HG03457 (cell line): ENCODE data around the gene CELF5.

Source experiments
- ATAC-seq: cut with Tn5 transposase; IDR thresholded peaks from one replicate; pipeline ENCODE4 v1.9.1; 2021; ENCODE audit warnings: moderate number of reproducible peaks; ENCODE audit not compliant: unreplicated experiment

Gene CELF5

DNA sequence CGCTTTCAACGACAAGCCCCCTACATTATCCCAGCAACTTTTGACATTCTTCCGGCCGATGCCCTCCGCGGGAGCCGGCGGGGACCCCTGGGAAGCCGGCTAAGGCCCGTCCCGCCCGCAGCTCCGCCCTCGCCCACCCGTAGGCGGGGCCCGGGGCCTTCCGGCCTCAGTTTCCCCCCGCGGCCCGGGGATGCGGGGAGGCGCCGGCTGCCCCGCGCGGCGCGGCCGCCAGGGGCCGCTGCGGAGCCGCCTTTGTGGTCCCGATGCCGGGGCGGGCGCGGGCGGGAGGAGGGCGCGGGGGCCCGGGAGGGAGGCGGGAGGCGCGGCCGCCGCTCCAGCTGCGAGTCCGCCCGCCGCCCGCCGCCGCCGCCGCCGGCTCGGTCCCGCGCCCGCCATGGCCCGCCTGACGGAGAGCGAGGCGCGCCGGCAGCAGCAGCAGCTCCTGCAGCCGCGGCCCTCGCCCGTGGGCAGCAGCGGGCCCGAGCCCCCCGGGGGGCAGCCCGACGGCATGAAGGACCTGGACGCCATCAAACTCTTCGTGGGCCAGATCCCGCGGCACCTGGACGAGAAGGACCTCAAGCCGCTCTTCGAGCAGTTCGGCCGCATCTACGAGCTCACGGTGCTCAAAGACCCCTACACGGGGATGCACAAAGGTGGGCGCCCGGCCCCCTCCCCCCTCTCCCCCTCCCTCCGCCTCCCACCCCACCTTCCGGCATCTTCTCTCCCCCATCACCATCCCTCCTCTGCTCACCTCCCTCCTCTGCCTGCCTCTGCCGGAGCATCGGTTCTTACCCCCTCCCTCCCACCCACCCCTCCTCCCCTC, at the start of gene CELF5:
TSS of gene CELF5 (plus strand) at position 316 of the 823 bp plus-strand sequence. CDS start at position 395, 79 bp downstream.
- no peak for ATAC-seq

DNA sequence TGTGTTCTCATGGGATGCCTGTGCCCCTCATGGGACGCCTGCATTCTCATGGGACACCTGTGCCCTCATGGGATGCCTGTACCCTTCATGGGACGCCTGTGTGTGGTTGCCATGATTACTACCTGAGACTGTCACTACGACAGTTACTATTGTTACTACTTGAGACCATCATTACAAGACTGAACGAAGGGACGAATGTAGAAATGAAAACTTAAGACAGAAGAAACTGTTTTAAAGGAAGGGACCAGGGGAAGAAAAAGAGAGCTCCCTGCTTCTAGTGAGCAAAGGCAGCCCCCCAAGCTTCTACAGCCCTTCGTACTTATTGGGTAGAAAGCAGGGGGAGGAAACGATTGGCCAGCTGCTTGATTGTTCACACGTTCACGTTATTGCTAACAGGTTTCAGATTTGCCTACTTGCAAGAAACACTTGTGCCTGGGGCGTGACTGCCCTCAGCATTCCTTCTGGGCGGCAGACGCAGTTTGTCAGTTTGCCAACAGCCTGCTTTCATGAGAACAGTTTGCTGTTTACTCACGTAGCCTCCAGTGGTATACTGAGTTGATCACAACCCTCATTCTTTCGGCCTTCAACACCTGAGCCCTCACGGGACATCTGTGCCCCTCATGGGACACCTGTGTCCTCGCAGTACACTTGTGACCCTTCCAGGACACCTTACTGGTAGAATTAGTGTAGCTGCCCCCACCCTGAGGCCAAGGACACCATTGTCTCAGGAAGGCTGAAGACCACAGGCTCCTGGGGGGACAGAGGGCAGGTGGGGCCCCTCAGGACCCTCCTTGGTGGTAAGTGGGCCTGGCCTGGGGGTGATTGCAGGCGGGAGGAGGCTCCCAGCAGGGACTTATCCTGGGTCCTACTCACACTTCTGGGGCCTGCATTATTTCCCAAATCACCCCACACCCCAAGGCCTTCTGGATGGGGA, 48.4 kb upstream of the CELF5 start:
- ATAC-seq: no peak

GRCh38 chr19:3176715-3177501, 47.6 kb upstream of the CELF5 start:
- ATAC-seq: no peak

DNA sequence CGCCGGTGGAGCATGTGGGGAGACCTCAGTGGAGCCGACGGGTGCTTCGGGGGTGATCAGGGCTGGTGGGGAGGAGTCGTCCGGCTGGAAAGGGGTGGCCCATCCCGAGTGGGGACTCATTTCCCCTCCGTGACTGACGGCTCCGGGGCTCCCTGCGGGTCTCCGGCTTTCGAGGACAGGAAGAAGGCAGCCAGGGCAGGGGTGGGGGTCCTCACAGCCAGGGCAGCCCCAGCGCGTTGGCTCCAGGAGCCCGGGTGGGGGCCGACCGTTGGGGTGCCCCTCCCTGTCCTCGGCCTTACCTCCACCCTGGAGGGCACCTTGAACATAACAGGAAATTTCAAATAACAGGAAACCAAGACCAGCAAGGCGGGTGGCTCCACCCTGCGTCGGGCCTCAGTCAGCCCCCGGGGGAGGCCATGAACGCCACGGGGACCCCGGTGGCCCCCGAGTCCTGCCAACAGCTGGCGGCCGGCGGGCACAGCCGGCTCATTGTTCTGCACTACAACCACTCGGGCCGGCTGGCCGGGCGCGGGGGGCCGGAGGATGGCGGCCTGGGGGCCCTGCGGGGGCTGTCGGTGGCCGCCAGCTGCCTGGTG, 46.0 kb upstream of the CELF5 start, which contains the start of gene S1PR4:
TSS of gene S1PR4 (plus strand) at position 393 of the 596 bp plus-strand sequence. CDS start at position 417, 24 bp downstream.
- ATAC-seq: no peak

DNA sequence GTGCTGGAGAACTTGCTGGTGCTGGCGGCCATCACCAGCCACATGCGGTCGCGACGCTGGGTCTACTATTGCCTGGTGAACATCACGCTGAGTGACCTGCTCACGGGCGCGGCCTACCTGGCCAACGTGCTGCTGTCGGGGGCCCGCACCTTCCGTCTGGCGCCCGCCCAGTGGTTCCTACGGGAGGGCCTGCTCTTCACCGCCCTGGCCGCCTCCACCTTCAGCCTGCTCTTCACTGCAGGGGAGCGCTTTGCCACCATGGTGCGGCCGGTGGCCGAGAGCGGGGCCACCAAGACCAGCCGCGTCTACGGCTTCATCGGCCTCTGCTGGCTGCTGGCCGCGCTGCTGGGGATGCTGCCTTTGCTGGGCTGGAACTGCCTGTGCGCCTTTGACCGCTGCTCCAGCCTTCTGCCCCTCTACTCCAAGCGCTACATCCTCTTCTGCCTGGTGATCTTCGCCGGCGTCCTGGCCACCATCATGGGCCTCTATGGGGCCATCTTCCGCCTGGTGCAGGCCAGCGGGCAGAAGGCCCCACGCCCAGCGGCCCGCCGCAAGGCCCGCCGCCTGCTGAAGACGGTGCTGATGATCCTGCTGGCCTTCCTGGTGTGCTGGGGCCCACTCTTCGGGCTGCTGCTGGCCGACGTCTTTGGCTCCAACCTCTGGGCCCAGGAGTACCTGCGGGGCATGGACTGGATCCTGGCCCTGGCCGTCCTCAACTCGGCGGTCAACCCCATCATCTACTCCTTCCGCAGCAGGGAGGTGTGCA, 45.3 kb upstream of the CELF5 start:
- no peak for ATAC-seq

GRCh38 chr19:3179739-3180293, 44.6 kb upstream of the CELF5 start:
- ATAC-seq: no peak

DNA sequence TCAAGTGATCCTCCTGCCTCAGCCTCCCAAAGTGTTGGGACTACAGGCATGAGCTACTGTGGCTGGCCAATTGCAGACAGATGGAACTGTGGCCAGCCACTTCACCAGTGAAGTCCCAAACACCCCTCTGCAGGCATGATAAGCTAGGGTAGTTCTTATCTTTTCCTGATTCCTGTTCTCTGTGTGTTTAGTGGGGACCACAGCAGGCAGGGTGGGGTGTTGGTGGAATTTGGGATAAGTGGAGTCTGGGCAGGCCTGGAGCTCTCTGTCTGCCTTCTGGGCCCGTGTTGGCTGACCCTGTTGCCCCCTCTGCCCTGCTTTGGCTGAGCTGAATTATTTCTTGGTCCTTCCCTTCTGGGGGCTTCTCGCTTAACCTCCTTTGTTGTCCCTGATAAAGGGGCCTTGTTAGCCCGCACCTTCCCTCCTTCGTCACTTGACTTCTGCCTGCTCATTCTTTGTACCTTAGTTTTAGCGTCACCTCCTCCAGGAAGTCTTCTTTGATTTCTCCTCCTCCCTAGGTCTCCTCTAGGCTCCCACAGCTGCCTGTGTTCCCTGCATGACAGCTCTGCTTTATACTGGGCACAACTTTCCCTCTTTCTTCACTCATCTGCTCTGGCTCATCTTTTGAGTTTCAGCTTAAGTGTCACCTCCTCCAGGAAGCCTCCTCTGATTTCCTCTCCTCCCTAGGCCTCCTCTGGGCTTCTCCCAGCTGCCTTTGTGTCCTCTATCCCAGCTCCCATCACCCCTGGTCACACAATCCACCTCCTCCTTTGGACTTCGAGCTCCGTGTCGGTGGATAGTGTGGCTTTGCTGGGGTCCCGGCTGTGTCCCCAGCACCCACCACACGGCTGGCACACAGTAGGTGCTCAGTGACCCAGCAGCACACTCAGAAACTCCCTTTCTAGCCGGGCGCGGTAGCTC, 40.5 kb upstream of the CELF5 start:
- no peak for ATAC-seq

DNA sequence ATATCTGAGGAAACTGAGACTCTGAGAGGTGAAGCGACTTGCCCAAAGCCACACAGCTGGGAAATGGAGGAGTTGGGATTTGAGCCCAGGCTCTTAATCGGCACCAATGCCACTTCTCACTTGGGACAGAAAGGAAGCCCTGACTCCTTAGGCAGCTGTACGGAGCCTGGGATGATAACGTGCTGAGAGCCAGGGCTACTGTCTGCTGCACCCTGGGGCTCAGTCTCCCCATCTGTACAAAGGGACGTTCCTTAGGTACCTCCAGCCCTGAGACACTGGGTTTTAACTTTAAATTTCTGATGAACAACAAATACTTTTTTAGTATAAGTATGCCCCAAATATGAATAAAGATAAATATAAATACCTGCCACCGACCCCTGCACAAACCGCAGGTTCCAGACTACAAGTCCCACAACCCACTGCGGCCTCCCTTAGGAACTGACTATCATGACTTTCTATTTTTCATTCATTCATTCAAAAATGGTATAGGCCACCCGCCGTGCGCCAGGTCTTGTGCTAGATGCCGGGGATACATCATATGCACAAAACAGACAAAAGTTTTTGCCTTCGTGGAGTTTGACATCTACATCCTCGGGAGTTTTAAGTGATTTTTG, 39.5 kb upstream of the CELF5 start:
- peak; percentile 23 for ATAC-seq

GRCh38 chr19:3185461-3186159, 38.9 kb upstream of the CELF5 start, which contains the start of gene NCLN:
Gene NCLN, plus strand, starts transcription at chr19:3185930. Its CDS starts 101 bp downstream, at chr19:3186031.
- peak; percentile 57 for ATAC-seq

- peak; percentile 5 for ATAC-seq
Observed at GRCh38 chr19:3186160-3186688, 38.2 kb upstream of the CELF5 start.

DNA sequence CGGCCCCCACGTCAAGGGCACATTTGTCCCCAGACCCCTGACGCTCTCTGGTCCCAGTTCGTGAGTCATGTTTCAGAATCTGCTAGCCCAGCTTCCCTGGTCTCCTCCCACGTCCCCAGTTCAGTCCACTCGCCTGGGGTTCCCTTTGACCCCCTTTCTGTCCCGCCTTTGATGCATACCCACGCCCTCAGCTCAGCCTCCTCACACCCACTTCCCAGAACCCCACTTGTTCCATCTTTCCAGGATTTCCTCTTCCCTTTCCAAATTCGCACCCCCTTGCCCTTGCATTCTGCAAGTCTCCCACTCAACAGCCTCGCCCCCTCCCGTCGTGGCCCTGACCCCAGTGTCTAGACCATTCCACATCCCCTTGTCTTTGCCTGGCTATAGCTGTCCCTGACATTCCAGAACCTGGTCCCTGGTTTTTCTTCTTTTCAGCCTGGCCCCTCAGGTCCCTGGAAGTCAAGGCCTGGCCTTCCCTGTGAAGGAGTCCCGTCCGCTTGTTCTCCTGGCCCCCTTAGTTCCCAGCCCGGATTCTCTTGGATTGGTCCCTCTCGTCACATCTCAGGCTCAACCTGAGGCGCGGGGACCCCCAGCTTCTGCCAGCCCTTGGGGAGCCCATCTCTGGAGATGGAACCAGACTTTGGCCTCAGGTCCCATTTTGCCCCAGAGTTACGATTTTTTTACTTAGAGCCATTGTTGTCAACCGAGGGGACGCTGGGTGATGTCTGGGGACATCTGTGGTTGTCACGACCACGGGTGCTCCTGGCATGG, 37.4 kb upstream of the CELF5 start:
- ATAC-seq: no peak

DNA sequence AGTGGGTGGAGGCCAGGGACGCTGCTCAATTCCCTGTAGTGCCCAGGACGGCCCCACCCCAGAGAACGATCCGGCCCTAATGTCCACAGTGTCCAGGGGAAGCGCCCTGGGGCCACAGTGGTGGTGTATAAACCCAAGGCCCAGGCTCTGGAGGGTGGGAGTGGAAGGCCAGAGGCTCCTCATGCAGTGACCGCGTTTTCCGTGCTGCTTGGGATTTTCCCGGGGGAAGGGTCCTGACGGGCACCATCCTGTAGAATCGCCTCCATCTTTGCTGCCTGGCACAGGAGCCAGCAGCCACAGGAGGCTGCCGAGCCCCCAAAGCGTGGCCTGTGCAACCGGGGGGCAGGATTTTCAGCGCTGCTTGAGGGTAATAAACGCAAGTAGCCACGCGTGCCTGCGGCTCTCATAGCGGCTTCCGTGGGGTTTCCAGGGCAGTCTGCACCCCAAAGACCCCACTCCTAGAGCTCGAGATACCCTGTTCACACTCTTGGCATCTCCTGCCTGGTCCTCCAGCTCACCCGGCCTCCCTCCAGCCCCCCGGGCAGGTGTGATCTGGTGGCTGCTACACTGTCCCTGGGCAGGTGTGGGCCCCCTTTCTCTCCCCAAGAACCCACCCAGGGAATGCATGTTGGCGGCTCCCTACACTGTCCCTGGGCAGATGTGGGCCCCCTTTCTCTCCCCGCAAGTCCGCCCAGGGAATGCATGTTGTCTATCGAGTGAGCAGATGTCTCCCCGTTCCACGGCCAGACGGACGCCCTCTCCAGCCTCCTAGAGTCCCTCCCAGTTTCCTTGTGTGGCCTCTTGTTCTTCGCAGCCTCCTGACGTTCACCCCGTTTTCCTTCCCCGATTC, 36.6 kb upstream of the CELF5 start:
- ATAC-seq: no peak

DNA sequence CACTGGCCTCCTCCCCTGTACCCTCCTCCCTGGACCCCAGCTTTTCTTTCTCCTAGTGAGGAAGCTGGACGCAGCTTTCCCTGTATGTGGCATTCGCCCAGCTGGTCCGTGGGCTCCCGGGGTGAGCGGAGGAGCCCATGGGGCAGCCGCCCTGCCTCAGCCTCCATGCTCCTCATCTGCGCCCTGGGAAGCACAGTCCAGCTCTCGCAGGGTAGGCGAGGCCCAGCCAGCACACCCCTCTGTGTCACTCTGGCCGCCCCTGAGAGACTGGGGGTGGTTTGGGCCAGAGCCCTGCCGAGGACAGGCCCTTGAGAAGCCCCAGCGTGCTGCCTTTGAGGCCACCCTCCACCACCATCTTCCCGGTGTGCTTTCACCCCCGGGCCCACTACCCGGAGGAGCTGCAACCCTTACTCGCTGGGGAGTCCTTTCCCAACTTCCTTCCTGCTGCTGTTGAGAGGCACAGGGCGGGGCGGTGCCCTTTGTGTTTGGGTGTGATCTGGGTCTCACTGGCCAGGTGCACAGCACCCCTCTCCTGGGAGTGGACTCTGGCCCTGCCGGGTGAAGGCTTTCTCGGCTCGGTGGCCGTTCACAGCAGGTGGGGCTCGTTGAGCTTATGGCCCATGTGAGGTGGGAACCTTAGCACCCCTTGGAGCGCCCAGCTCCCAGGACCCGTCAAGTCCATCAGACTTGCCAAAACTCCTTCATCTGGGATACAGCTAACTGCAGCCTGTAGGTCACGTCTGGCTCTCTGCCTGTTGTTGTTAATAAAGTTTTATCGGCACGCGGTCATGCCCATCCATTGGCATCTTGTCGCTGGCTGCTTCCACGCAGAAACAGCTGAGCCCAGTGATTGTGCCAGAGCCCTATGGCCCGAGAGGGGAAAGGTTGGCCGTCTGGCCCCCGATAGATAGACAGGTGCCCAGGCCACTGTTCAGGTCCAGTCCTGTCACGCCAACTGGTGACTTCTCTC, 35.5 kb upstream of the CELF5 start:
- ATAC-seq: no peak
